Measurements from ENCODE around the gene ABTB2. TPM values are rescaled to one million over a fixed set of nuclear protein-coding genes. Genes with fewer than 3 reads are reported as not detected.

ABTB2 gene
- total RNA-seq, 1 experiment from 2014 or later: 3.3 TPM

- DNase-seq (ENCODE audit: low read depth, low spot score): no peak
- in situ Hi-C loops (cut with HindIII; ENCODE audit: low pct_unique_long_range_greater_than_20kb, low sequenced_read_pairs): no loop called here
These were observed 15.9 kb upstream of the ABTB2 start for GRCh38 chr11:34373727-34374126.

GRCh38 chr11:34366522-34366921, 8.7 kb upstream of the ABTB2 start:
- in situ Hi-C loops (cut with HindIII; ENCODE audit: low pct_unique_long_range_greater_than_20kb, low sequenced_read_pairs): no loop called here
- peak; percentile 65 for DNase-seq (ENCODE audit: low read depth, low spot score)

GRCh38 chr11:34364102-34364501, 6.3 kb upstream of the ABTB2 start:
- in situ Hi-C loops (cut with HindIII; ENCODE audit: low pct_unique_long_range_greater_than_20kb, low sequenced_read_pairs): no loop called here
- DNase-seq (ENCODE audit: low read depth, low spot score): no peak

GRCh38 chr11:34363363-34364084, 5.7 kb upstream of the ABTB2 start:
- DNase-seq (ENCODE audit: low read depth, low spot score): no peak
- in situ Hi-C loops (cut with HindIII; ENCODE audit: low pct_unique_long_range_greater_than_20kb, low sequenced_read_pairs): no loop called here

- in situ Hi-C loops (cut with HindIII; ENCODE audit: low pct_unique_long_range_greater_than_20kb, low sequenced_read_pairs): no loop called here
- DNase-seq (ENCODE audit: low read depth, low spot score): no peak
These were observed 2.2 kb upstream of the ABTB2 start for GRCh38 chr11:34360046-34360445.

GRCh38 chr11:34359548-34359891, 1.7 kb upstream of the ABTB2 start:
- in situ Hi-C loops (cut with HindIII; ENCODE audit: low pct_unique_long_range_greater_than_20kb, low sequenced_read_pairs): no loop called here
- DNase-seq (ENCODE audit: low read depth, low spot score): no peak

GRCh38 chr11:34358728-34359547, 1.1 kb upstream of the ABTB2 start:
- in situ Hi-C loops (cut with HindIII; ENCODE audit: low pct_unique_long_range_greater_than_20kb, low sequenced_read_pairs): no loop called here
- peak; percentile 86 for DNase-seq (ENCODE audit: low read depth, low spot score)

- peak; percentile 71 for DNase-seq (ENCODE audit: low read depth, low spot score)
- in situ Hi-C loops (cut with HindIII; ENCODE audit: low pct_unique_long_range_greater_than_20kb, low sequenced_read_pairs): no loop called here
These were observed 483 bp upstream of the ABTB2 start for GRCh38 chr11:34358258-34358727.

- in situ Hi-C loops (cut with HindIII; ENCODE audit: low pct_unique_long_range_greater_than_20kb, low sequenced_read_pairs): no loop called here
- peak; percentile 33 for DNase-seq (ENCODE audit: low read depth, low spot score)
These were observed 703 bp downstream of the ABTB2 start for GRCh38 chr11:34356913-34357700.

GRCh38 chr11:34356576-34356912, 1.3 kb downstream of the ABTB2 start:
- no peak for DNase-seq (ENCODE audit: low read depth, low spot score)
- in situ Hi-C loops (cut with HindIII; ENCODE audit: low pct_unique_long_range_greater_than_20kb, low sequenced_read_pairs): no loop called here

- in situ Hi-C loops (cut with HindIII; ENCODE audit: low pct_unique_long_range_greater_than_20kb, low sequenced_read_pairs): no loop called here
- peak; percentile 19 for DNase-seq (ENCODE audit: low read depth, low spot score)
These were observed 1.7 kb downstream of the ABTB2 start for GRCh38 chr11:34356130-34356529.

GRCh38 chr11:34355726-34356125, 2.1 kb downstream of the ABTB2 start:
- DNase-seq (ENCODE audit: low read depth, low spot score): no peak
- in situ Hi-C loops (cut with HindIII; ENCODE audit: low pct_unique_long_range_greater_than_20kb, low sequenced_read_pairs): no loop called here

GRCh38 chr11:34354782-34355181, 3.0 kb downstream of the ABTB2 start:
- no peak for DNase-seq (ENCODE audit: low read depth, low spot score)
- in situ Hi-C loops (cut with HindIII; ENCODE audit: low pct_unique_long_range_greater_than_20kb, low sequenced_read_pairs): loop anchor here (5.0 kb wide), 1 partner anchor 37 kb away; no protein-coding TSS in a partner anchor

GRCh38 chr11:34353881-34354280, 3.9 kb downstream of the ABTB2 start:
- in situ Hi-C loops (cut with HindIII; ENCODE audit: low pct_unique_long_range_greater_than_20kb, low sequenced_read_pairs): loop anchor here (5.0 kb wide), 1 partner anchor 37 kb away; no protein-coding TSS in a partner anchor

GRCh38 chr11:34351687-34352469, 5.9 kb downstream of the ABTB2 start:
- DNase-seq (ENCODE audit: low read depth, low spot score): no peak
- in situ Hi-C loops (cut with HindIII; ENCODE audit: low pct_unique_long_range_greater_than_20kb, low sequenced_read_pairs): loop anchor here (5.0 kb wide), 1 partner anchor 35 kb away; no protein-coding TSS in a partner anchor

More at GRCh38 chr11:34353881-34354280, 3.9 kb downstream of the ABTB2 start:
- DNase-seq (ENCODE audit: low read depth, low spot score): no peak

GRCh38 chr11:34351051-34351450, 6.8 kb downstream of the ABTB2 start:
- no peak for DNase-seq (ENCODE audit: low read depth, low spot score)
- in situ Hi-C loops (cut with HindIII; ENCODE audit: low pct_unique_long_range_greater_than_20kb, low sequenced_read_pairs): loop anchor here (5.0 kb wide), 1 partner anchor 34 kb away; no protein-coding TSS in a partner anchor

GRCh38 chr11:34349882-34350281, 7.9 kb downstream of the ABTB2 start:
- no peak for DNase-seq (ENCODE audit: low read depth, low spot score)
- in situ Hi-C loops (cut with HindIII; ENCODE audit: low pct_unique_long_range_greater_than_20kb, low sequenced_read_pairs): loop anchor here (5.0 kb wide), 1 partner anchor 33 kb away; no protein-coding TSS in a partner anchor

Data from SK-MEL-5 (cell line).